Stimulated activated naive CD8-positive, alpha-beta T cell treated with anti-CD3 and anti-CD28 coated beads, Interleukin-15, amount 100 ng/mL, for 72 hours (primary cell): ENCODE measurements around the gene OR10A2.
A peak's percentile ranks its signal among the peaks of the same experiment; 100 is the strongest.
"Not testable (repeated sequence)": the region's sequence is repeated elsewhere in the genome, so short reads cannot be mapped to it uniquely, and the experiment has no call there.

Source experiments
- ATAC-seq: fragments of 150-1000 bp; cut with Tn5 transposase; 2 replicates; pipeline ENCODE4 v1.10.0; 2021; ENCODE audit warnings: mild to moderate bottlenecking, moderate library complexity
- DNase-seq, 2 donors: peaks; one replicate each; pipeline ENCODE4 v3.0.0; 2021 to 2022
- H3K27ac Mint-ChIP-seq, 2 donors: one replicate each; pipeline ENCODE4 v1.8.0; 2022; ENCODE audit warnings: mild to moderate bottlenecking in 2 of 2, mixed read lengths in 2 of 2, moderate library complexity in 2 of 2
- H3K27me3 Mint-ChIP-seq: one replicate; pipeline ENCODE4 v1.8.0; 2022; ENCODE audit warnings: mixed read lengths
- H3K4me1 Mint-ChIP-seq: one replicate; pipeline ENCODE4 v1.8.0; 2022; ENCODE audit warnings: mild to moderate bottlenecking, mixed read lengths
- H3K4me3 Mint-ChIP-seq, 2 donors: one replicate each; pipeline ENCODE4 v1.8.0; 2022; ENCODE audit warnings: mild to moderate bottlenecking in 2 of 2, mixed read lengths in 2 of 2, moderate library complexity in 1 of 2
- H3K9me3 Mint-ChIP-seq, 2 donors: one replicate each; pipeline ENCODE4 v1.8.0; 2022; ENCODE audit warnings: mixed read lengths in 2 of 2

OR10A2 gene

DNA sequence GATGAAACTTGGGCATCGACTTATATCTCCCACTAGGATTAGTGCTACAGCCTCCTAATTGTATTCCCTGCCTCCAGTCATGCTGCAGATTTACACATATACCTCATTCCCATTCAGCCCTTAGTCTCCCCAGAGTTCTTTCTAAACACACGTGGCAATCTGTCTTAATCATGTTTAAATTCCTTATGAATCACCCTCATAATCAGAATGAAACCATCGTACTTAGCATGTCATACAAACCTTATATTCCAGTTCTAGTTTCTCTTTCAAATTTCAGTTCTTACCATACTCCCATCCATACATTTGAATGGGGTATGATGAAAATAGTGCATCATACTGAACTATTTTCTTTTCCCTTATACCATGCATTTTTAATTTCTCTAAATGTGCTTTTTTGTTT is 6.0 kb upstream of the OR10A2 start:
- DNase-seq (no peak), ATAC-seq (peak; percentile 87)
- peaks cover 15 to 23% of the 10 kb centered on the region in 2 donors for H3K9me3 Mint-ChIP-seq
- no peak overlapping the region for H3K4me3 Mint-ChIP-seq
- no peak overlapping the region for H3K27ac Mint-ChIP-seq
- peaks cover 11% of the 10 kb centered on the region for H3K27me3 Mint-ChIP-seq
- H3K4me1 Mint-ChIP-seq, result peaks cover 8% of the 10 kb centered on the region

DNA sequence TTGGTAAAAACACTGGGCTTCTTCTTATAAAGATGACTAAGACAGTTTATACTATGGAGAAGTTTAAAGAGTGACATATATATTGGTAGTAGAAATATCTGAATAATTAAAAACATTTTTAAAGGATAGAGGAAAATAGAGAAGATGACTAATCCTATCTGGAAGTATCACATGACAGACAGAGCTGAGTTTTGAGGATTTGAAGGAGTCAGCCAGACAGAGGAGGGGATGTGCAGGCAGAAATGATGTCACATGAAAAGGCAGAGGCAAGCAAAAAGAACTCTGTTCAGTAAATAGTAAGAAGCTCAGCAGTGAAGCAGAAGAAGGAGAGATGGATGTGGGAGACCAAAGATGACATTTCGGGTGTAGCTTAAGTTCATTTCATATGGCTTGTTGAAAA is 1.6 kb downstream of the OR10A2 start:
- DNase-seq (no peak), ATAC-seq (no peak)
- Mint-ChIP-seq H3K27me3 (peaks cover 2% of the 10 kb centered on the region), H3K4me3 (no peak overlapping the region), H3K4me1 (no peaks in the 10 kb centered on the region), H3K27ac (peak overlapping the region in 1 of 2 donors; percentile 28), H3K9me3 (peaks cover 4 to 5% of the 10 kb centered on the region in 2 donors)

DNA sequence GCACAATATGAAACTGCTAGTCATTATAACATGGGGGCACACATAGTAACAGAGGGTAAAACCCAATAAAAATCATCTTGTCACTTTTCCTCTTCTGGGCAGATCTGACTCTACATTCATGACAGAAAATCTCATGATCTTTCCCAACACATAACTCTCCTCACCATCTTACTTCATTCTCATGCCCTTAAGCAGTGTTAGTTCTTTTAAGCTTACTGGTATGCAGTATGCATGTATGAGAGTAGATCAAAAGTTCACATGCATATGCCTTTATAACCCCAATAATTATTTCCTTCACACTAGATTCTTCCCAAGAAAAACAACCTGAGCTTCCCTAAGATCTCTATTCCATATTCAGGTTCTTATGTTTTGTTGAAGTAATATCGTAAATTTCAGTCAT is 8.4 kb downstream of the OR10A2 start:
- no peaks in the 10 kb centered on the region for H3K4me1 Mint-ChIP-seq
- H3K27me3 Mint-ChIP-seq, result peaks cover 27% of the 10 kb centered on the region
- DNase-seq (no peak), ATAC-seq (no peak)
- no peaks in the 10 kb centered on the region for H3K9me3 Mint-ChIP-seq
- no peak overlapping the region for H3K4me3 Mint-ChIP-seq
- no peak overlapping the region for H3K27ac Mint-ChIP-seq

DNA sequence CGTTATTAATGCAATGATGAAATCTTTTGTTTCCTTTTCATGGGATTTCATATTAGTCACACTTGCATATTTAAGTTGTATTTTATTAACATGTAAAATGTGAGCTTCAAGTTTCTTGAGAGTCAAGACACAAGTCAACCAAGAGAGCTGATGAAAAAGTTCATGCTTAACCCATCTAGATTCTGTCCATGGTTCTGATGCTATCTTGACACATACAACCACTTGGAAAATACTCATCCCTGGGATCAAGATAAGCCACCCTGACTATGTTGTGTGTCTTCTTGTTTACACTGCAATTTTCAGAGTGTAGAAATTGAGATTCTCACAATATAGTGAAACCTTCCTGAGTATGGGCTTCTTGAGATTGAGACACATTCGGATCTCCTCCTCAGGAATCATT is 12.9 kb downstream of the OR10A2 start:
- Mint-ChIP-seq H3K27ac (no peak overlapping the region), H3K27me3 (peaks cover 25% of the 10 kb centered on the region), H3K4me3 (no peak overlapping the region), H3K4me1 (no peaks in the 10 kb centered on the region), H3K9me3 (peaks cover 0 to 5% of the 10 kb centered on the region in 2 donors)
- ATAC-seq, result no peak
- no peak for DNase-seq

DNA sequence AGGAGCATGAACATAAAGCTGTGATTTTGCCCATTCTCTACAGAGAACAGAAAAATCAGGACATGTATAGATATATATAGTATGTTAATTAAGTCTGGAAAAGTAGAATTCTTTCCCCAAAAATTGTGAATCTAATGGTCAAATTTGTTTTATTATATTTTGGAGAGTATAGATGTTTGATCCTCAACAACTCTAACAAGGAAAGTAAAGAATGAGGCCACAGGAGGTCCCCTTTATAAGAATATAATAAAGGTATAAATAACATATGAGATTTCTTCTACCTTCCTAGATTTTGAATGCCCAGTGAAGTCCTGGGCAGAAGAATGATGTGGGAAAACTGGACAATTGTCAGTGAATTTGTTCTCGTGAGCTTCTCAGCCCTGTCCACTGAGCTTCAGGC is 13.5 kb downstream of the OR10A2 start, which contains the start of gene OR10A4:
Gene OR10A4 (plus strand): TSS at position 301 of the 400 bp plus-strand sequence. CDS start 23 bp downstream, at position 324.
- H3K4me1 Mint-ChIP-seq, result no peaks in the 10 kb centered on the region
- peaks cover 0 to 5% of the 10 kb centered on the region in 2 donors for H3K9me3 Mint-ChIP-seq
- peaks cover 21% of the 10 kb centered on the region for H3K27me3 Mint-ChIP-seq
- H3K27ac Mint-ChIP-seq, result no peak within 1 kb of the TSS
- ATAC-seq, result no peak
- H3K4me3 Mint-ChIP-seq, result no peak within 1 kb of the TSS
- no peak for DNase-seq

DNA sequence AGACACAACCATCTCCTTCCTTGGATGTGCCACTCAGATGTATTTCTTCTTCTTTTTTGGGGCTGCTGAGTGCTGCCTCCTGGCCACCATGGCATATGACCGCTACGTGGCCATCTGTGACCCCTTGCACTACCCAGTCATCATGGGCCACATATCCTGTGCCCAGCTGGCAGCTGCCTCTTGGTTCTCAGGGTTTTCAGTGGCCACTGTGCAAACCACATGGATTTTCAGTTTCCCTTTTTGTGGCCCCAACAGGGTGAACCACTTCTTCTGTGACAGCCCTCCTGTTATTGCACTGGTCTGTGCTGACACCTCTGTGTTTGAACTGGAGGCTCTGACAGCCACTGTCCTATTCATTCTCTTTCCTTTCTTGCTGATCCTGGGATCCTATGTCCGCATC is 14.1 kb downstream of the OR10A2 start:
- Mint-ChIP-seq H3K27ac (no peak overlapping the region), H3K4me3 (no peak overlapping the region), H3K27me3 (peaks cover 17% of the 10 kb centered on the region), H3K9me3 (peaks cover 0 to 5% of the 10 kb centered on the region in 2 donors), H3K4me1 (no peaks in the 10 kb centered on the region)
- DNase-seq (no peak), ATAC-seq (no peak)

DNA sequence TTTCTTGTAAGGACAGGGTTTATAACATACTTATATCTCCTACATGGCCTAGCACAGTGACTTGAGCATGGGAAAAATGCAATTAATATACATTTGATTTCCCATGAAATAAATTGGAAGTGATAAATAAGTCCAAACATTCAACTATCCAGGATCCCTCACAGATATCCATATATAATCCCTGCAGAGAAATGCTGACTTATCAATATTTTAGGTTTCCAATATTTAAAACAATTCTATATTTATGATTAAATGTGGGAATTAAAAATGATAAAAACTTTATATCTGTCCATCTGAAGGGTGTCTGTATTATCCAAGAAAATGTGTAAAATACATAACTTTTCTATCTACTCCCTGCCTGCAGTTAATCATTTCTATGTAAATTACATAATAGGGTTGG is 19.9 kb downstream of the OR10A2 start:
- Mint-ChIP-seq H3K4me3 (no peak overlapping the region), H3K27ac (no peak overlapping the region), H3K9me3 (no peaks in the 10 kb centered on the region), H3K27me3 (peaks cover 37% of the 10 kb centered on the region), H3K4me1 (no peaks in the 10 kb centered on the region)
- DNase-seq (no peak), ATAC-seq (no peak)

DNA sequence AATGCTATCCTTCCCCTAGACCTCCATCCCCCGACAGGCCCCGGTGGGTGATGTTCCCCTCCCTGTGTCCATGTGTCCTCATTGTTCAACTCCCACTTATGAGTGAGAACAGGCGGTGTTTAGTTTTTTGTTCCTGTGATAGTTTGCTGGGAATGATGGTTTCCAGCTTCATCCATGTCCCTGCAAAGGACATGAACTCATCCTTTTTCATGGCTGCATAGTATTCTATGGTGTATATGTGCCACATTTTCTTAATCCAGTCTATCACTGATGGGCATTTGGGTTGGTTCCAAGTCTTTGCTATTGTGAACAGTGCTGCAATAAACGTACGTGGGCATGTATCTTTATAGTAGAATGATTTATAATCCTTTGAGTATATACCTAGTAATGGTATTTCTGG is 24.9 kb downstream of the OR10A2 start:
- not testable (repeated sequence) for H3K27ac Mint-ChIP-seq, H3K9me3 Mint-ChIP-seq, H3K4me3 Mint-ChIP-seq, DNase-seq, ATAC-seq, H3K4me1 Mint-ChIP-seq
- H3K27me3 Mint-ChIP-seq, result peaks cover 47% of the 10 kb centered on the region

DNA sequence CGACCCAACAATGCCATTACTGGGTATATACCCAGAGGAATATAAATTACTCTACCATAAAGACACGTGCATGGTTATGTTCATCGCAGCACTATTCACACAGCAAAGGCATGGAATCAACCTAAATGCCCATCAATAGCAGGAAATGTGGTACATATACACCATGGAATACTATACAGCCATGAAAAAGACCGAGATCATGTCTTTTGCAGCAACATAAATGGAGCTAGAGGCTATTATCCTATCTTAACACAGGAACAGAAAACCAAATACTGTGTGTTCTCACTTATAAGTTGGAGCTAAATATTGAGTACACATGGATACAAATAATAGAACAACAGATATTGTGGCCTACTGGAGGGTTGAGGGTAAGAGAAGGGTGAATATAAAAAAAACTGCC is 26.0 kb downstream of the OR10A2 start:
- Mint-ChIP-seq H3K27me3 (peaks cover 38% of the 10 kb centered on the region), H3K4me3 (no peak overlapping the region), H3K9me3 (no peaks in the 10 kb centered on the region), H3K4me1 (no peaks in the 10 kb centered on the region), H3K27ac (no peak overlapping the region)
- DNase-seq (no peak), ATAC-seq (no peak)

DNA sequence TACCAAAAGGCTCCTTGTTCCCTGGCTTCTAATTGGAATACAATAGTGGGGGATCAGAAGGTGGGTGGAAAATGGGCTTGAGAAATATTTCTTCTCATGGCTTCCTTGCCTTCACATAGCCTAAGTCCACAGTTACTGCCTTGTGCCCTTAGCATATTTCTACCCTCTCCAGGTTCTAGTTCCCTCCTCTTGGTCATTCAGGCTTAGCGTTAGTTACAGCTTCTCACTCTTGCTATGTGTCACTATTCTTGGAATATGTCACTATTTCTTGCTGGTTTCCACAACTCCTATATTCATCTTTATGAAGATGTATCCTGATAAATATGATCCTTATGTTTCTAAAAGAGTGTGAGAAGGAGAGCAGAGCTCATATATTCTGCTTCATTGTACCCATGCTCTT is 27.0 kb downstream of the OR10A2 start:
- Mint-ChIP-seq H3K27me3 (peaks cover 36% of the 10 kb centered on the region), H3K9me3 (no peaks in the 10 kb centered on the region), H3K4me3 (no peak overlapping the region), H3K4me1 (no peaks in the 10 kb centered on the region), H3K27ac (no peak overlapping the region)
- DNase-seq (no peak), ATAC-seq (no peak)

DNA sequence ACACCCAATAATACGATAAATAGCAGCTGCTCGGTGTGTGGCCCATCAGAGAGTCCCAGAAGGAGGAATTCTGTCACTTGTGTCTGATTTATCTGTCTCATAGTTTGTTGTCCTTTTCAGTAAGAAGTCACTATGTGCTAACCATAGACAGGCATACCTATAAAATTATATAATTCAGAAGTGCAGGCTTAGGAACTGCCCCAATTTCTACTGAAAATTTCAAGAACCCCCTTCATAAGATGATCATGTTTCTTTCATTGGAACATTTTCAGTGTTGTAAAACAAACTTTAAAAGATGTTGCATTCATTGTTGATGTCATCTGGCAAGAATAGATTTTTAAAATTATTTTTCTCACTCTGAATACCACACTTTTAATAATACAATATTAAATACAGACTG is 29.5 kb downstream of the OR10A2 start, which contains the start of gene OR2D2:
Gene OR2D2 (minus strand): TSS at position 101 of the 400 bp plus-strand sequence. CDS start 0 bp downstream, at position 101.
- H3K27me3 Mint-ChIP-seq, result peaks cover 38% of the 10 kb centered on the region
- DNase-seq (no peak), ATAC-seq (no peak)
- H3K9me3 Mint-ChIP-seq, result no peaks in the 10 kb centered on the region
- no peaks in the 10 kb centered on the region for H3K4me1 Mint-ChIP-seq
- H3K4me3 Mint-ChIP-seq, result no peak within 1 kb of the TSS
- H3K27ac Mint-ChIP-seq, result no peak within 1 kb of the TSS

DNA sequence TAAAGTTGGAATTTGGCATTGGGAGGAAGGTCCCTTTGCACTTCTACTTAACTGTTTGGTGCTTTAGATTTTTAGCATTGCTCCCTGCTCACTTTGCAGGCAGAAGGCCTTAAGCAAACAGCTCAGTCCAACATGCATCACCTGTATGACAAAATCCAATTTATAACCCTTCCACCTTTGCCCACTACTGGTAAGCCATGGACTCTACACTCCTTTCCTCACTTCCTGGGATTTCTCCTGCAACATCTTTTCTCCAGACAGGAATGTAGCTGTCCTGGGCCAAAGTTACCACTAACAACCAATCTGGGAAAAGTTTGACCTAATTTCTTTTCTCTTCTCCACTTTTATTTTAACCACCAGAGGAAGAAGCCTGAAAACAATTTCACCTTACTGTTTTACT is 31.2 kb downstream of the OR10A2 start:
- peaks cover 46% of the 10 kb centered on the region for H3K27me3 Mint-ChIP-seq
- DNase-seq, result no peak

DNA sequence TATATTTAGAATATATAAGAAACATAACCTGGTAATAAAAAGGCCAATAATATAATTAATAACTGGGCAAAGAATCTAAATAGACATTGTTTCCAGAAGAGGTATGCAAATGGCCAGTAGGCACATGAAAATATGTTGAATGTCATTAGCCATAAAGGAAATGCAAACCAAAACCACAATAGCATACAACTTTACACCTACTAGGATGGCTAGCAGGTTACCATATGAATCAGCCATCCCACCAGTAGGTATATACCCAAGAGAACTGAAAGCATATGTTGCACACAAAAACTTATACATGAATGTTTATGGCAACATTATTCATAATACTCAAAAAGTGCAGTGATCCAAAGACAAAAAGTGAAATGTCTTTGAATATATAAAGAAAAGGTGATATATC is 32.2 kb downstream of the OR10A2 start:
- no peaks in the 10 kb centered on the region for H3K4me1 Mint-ChIP-seq
- H3K4me3 Mint-ChIP-seq, result no peak overlapping the region
- no peak overlapping the region for H3K27ac Mint-ChIP-seq
- DNase-seq, result no peak
- no peaks in the 10 kb centered on the region for H3K9me3 Mint-ChIP-seq
- peaks cover 47% of the 10 kb centered on the region for H3K27me3 Mint-ChIP-seq
- ATAC-seq, result peak; percentile 95

More for the DNA sequence above, 31.2 kb downstream of the OR10A2 start:
- Mint-ChIP-seq H3K9me3 (no peaks in the 10 kb centered on the region), H3K4me3 (no peak overlapping the region), H3K27ac (no peak overlapping the region), H3K4me1 (no peaks in the 10 kb centered on the region)
- no peak for ATAC-seq

DNA sequence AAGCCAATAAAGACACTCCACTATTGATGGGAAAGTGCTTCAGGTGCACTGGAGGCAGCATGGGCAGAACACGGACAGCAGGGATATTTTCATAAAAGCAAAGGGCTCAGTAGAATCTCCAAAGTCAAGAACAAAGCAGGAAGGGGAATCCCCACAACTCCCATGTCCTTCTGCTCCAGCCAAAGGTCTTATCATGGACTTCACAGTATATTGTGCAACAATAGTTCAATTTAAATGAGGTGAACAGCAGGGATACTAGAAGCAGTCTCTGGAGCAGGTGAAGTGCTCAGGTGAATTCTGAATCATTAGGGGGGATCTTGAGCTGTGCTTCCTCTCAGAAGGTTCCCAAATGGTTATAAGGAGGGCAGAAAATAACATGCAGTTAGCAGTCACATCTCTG is 36.1 kb downstream of the OR10A2 start:
- Mint-ChIP-seq H3K4me3 (no peak overlapping the region), H3K27ac (no peak overlapping the region), H3K27me3 (peaks cover 42% of the 10 kb centered on the region), H3K4me1 (no peaks in the 10 kb centered on the region), H3K9me3 (no peaks in the 10 kb centered on the region)
- DNase-seq (no peak), ATAC-seq (no peak)

DNA sequence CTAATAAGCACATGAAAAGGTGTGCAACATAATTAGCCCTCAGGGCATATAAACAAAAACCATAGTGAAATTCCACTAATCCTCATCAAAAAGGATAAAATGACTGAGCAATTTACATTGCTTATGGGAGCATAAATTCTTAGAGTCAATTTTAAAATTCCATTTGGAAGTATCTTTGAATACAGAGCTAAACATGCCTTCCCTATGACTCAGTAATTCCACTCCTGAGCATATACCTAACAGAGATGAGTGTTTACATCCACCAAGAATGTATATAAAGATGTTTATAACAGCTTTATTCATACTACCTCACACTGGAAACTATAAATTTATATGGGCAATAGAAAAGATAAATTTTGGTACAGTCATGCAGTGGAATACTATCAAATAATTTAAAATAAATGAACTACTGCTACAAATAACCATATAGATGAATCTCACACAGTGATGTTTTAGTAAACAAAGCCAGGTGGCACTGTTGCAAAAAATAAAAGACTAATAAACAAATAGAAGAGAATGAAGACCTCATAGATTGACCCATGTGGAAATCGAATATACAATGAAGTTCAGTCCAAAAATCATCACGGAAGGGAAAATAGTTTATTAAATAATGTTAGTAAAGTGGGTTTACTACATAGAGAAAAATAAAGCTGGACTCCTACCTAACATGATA is 37.6 kb downstream of the OR10A2 start:
- H3K4me3 Mint-ChIP-seq, result no peak overlapping the region
- DNase-seq, result no peak
- H3K27me3 Mint-ChIP-seq, result peaks cover 33% of the 10 kb centered on the region
- H3K4me1 Mint-ChIP-seq, result no peaks in the 10 kb centered on the region
- no peak for ATAC-seq
- no peak overlapping the region for H3K27ac Mint-ChIP-seq
- peaks cover 0 to under 1% of the 10 kb centered on the region in 2 donors for H3K9me3 Mint-ChIP-seq

DNA sequence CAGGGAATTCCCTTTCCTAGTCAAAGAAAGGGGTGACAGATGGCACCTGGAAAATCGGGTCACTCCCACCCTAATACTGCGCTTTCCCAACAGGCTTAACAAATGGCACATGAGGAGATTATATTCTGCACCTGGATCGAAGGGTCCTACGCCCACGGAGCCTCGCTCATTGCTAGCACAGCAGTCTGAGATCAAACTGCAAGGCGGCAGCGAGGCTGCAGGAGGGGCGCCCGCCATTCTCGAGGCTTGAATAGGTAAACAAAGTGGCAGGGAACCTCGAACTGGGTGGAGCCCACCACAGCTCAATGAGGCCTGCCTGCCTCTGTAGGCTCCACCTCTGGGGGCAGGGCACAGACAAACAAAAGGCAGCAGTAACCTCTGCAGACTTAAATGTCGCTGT is 41.9 kb downstream of the OR10A2 start:
- ATAC-seq, H3K4me1 Mint-ChIP-seq, H3K4me3 Mint-ChIP-seq, H3K9me3 Mint-ChIP-seq, DNase-seq, H3K27ac Mint-ChIP-seq: not testable (repeated sequence)
- peaks cover 19% of the 10 kb centered on the region for H3K27me3 Mint-ChIP-seq

DNA sequence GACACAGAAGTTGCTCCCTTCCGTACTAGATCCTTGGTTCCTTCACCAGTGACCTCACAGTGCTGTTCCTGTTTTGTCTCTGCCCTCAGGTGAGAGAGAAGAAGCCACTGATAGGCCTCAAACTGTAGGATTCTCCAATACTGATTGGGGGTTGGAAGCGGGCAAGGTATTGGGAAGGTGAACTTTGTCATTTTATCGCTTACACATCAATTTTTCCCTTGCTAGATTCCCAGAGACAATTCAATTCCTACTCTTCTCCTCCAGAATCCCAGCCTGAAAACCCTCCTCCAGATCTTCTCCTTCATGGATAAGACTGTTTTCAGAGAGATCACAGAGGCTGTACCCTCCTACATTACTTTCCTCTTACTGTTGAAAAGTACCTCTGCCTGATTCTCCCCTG is 48.5 kb downstream of the OR10A2 start:
- no peaks in the 10 kb centered on the region for H3K4me1 Mint-ChIP-seq
- no peaks in the 10 kb centered on the region for H3K9me3 Mint-ChIP-seq
- H3K27me3 Mint-ChIP-seq, result no peaks in the 10 kb centered on the region
- H3K4me3 Mint-ChIP-seq, result no peak overlapping the region
- ATAC-seq (no peak), DNase-seq (no peak)
- no peak overlapping the region for H3K27ac Mint-ChIP-seq
